Urothelium cell line (cell line): Measurements from ENCODE around the gene GAL.
A peak's percentile ranks its signal among the peaks of the same experiment; 100 is the strongest.

Experiments
- DNase-seq: peaks from one replicate; pipeline ENCODE4 v3.0.0; 2011; ENCODE audit warnings: low spot score, mixed read lengths
- FAIRE-seq: peaks from 2 replicates; lab custom pipeline; 2011; peaks lifted over from hg19 to GRCh38; lab: Jason Lieb, UNC

Gene GAL

GRCh38 chr11:68658097-68658496 is 26.2 kb upstream of the GAL start:
- no peak for FAIRE-seq
- DNase-seq, result no peak

- FAIRE-seq (no peak), DNase-seq (no peak)
Observed at GRCh38 chr11:68658661-68659060, 25.7 kb upstream of the GAL start.

- DNase-seq (peak; percentile 91), FAIRE-seq (peak; percentile 77)
Observed at GRCh38 chr11:68659158-68659921, 25.0 kb upstream of the GAL start.

GRCh38 chr11:68660066-68660810 is 24.1 kb upstream of the GAL start:
- FAIRE-seq (no peak), DNase-seq (no peak)

GRCh38 chr11:68661014-68661413 is 23.3 kb upstream of the GAL start:
- no peak for DNase-seq
- FAIRE-seq, result no peak

- DNase-seq (no peak), FAIRE-seq (no peak)
Observed at GRCh38 chr11:68661697-68662603, 22.4 kb upstream of the GAL start.

GRCh38 chr11:68663482-68664010 is 20.8 kb upstream of the GAL start:
- FAIRE-seq (no peak), DNase-seq (no peak)

- DNase-seq (no peak), FAIRE-seq (no peak)
Observed at GRCh38 chr11:68664141-68664540, 20.2 kb upstream of the GAL start.

- no peak for FAIRE-seq
- DNase-seq, result no peak
Observed at GRCh38 chr11:68664906-68665305, 19.4 kb upstream of the GAL start.

GRCh38 chr11:68665436-68665835 is 18.9 kb upstream of the GAL start:
- no peak for FAIRE-seq

GRCh38 chr11:68666849-68667248 is 17.5 kb upstream of the GAL start:
- peak; percentile 98 for FAIRE-seq
- DNase-seq, result no peak

More at GRCh38 chr11:68665436-68665835, 18.9 kb upstream of the GAL start:
- no peak for DNase-seq

- DNase-seq (no peak), FAIRE-seq (no peak)
Observed at GRCh38 chr11:68667511-68668500, 16.5 kb upstream of the GAL start.

- FAIRE-seq, result no peak
- DNase-seq, result no peak
Observed at GRCh38 chr11:68669301-68670090, 14.8 kb upstream of the GAL start.

GRCh38 chr11:68670208-68670992 is 13.9 kb upstream of the GAL start:
- no peak for DNase-seq
- no peak for FAIRE-seq

- FAIRE-seq (no peak), DNase-seq (no peak)
Observed at GRCh38 chr11:68673306-68673945, 10.9 kb upstream of the GAL start.

- DNase-seq (no peak), FAIRE-seq (no peak)
Observed at GRCh38 chr11:68673991-68674390, 10.4 kb upstream of the GAL start.

GRCh38 chr11:68674461-68674860 is 9.9 kb upstream of the GAL start:
- DNase-seq, result no peak
- no peak for FAIRE-seq

- FAIRE-seq (no peak), DNase-seq (peak; percentile 94)
Observed at GRCh38 chr11:68677432-68677831, 6.9 kb upstream of the GAL start.
